ENCODE results near the gene ATAD3B.

The ATAD3B gene

GRCh38 chr1:1471389-1472052 is at the start of gene ATAD3B (continued):
- TF ChIP-seq, protein P1, sequence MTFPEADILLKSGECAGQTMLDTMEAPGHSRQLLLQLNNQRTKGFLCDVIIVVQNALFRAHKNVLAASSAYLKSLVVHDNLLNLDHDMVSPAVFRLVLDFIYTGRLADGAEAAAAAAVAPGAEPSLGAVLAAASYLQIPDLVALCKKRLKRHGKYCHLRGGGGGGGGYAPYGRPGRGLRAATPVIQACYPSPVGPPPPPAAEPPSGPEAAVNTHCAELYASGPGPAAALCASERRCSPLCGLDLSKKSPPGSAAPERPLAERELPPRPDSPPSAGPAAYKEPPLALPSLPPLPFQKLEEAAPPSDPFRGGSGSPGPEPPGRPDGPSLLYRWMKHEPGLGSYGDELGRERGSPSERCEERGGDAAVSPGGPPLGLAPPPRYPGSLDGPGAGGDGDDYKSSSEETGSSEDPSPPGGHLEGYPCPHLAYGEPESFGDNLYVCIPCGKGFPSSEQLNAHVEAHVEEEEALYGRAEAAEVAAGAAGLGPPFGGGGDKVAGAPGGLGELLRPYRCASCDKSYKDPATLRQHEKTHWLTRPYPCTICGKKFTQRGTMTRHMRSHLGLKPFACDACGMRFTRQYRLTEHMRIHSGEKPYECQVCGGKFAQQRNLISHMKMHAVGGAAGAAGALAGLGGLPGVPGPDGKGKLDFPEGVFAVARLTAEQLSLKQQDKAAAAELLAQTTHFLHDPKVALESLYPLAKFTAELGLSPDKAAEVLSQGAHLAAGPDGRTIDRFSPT (tag by site-specific recombination; IDR thresholded peaks at IDR 0.05), result no peak
- TF ChIP-seq SCRT2 (tag by site-specific recombination; IDR thresholded peaks at IDR 0.05), result no peak
- TF ChIP-seq ZNF558 (tag by site-specific recombination; IDR thresholded peaks at IDR 0.05), result no peak
- no peak for TF ChIP-seq ZNF626 (tag by site-specific recombination; IDR thresholded peaks at IDR 0.05)
- no peak for TF ChIP-seq ZNF510 (tag by site-specific recombination; IDR thresholded peaks at IDR 0.05; ENCODE audit: insufficient replicate concordance)
- TF ChIP-seq ZSCAN16 (tag by site-specific recombination; IDR thresholded peaks at IDR 0.05), result no peak
- no peak for TF ChIP-seq ZNF677 (tag by site-specific recombination; IDR thresholded peaks at IDR 0.05)
- no peak for TF ChIP-seq ZNF48 (tag by site-specific recombination; IDR thresholded peaks at IDR 0.05)
- TF ChIP-seq ZNF121 (tag by site-specific recombination; IDR thresholded peaks at IDR 0.05), result no peak
- TF ChIP-seq ZNF311 (tag by site-specific recombination; IDR thresholded peaks at IDR 0.05; ENCODE audit: borderline replicate concordance), result no peak
- TF ChIP-seq ZNF76 (tag by site-specific recombination; IDR thresholded peaks at IDR 0.05; ENCODE audit: borderline replicate concordance, low read depth), result peak; percentile 67; the same call in 1 of the 2 replicates
- no peak for TF ChIP-seq ZNF350 (tag by site-specific recombination; IDR thresholded peaks at IDR 0.05)
- TF ChIP-seq, protein P2, sequence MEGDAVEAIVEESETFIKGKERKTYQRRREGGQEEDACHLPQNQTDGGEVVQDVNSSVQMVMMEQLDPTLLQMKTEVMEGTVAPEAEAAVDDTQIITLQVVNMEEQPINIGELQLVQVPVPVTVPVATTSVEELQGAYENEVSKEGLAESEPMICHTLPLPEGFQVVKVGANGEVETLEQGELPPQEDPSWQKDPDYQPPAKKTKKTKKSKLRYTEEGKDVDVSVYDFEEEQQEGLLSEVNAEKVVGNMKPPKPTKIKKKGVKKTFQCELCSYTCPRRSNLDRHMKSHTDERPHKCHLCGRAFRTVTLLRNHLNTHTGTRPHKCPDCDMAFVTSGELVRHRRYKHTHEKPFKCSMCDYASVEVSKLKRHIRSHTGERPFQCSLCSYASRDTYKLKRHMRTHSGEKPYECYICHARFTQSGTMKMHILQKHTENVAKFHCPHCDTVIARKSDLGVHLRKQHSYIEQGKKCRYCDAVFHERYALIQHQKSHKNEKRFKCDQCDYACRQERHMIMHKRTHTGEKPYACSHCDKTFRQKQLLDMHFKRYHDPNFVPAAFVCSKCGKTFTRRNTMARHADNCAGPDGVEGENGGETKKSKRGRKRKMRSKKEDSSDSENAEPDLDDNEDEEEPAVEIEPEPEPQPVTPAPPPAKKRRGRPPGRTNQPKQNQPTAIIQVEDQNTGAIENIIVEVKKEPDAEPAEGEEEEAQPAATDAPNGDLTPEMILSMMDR (tag by site-specific recombination; IDR thresholded peaks at IDR 0.05), result no peak; the same call in 1 of the 2 replicates
- no peak for TF ChIP-seq TRIM28 (IDR thresholded peaks at IDR 0.05; ENCODE audit: borderline replicate concordance, low read length)
- TF ChIP-seq GFI1B (tag by site-specific recombination; IDR thresholded peaks at IDR 0.05), result no peak
- TF ChIP-seq ZNF660 (tag by site-specific recombination; IDR thresholded peaks at IDR 0.05), result 0 out of 2 replicates have a peak, but pooled peaks have one; percentile 58
- TF ChIP-seq, protein P3, sequence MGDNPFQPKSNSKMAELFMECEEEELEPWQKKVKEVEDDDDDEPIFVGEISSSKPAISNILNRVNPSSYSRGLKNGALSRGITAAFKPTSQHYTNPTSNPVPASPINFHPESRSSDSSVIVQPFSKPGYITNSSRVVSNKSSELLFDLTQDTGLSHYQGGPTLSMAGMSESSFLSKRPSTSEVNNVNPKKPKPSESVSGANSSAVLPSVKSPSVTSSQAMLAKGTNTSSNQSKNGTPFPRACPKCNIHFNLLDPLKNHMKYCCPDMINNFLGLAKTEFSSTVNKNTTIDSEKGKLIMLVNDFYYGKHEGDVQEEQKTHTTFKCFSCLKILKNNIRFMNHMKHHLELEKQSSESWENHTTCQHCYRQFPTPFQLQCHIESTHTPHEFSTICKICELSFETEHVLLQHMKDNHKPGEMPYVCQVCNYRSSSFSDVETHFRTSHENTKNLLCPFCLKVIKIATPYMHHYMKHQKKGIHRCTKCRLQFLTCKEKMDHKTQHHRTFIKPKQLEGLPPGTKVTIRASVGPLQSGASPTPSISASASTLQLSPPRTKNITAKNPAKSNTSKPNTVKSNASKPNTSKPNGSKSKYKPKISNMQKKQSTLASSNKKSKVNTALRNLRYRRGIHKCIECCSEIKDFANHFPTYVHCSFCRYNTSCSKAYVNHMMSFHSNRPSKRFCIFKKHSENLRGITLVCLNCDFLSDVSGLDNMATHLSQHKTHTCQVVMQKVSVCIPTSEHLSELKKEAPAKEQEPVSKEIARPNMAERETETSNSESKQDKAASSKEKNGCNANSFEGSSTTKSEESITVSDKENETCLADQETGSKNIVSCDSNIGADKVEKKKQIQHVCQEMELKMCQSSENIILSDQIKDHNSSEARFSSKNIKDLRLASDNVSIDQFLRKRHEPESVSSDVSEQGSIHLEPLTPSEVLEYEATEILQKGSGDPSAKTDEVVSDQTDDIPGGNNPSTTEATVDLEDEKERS (tag by site-specific recombination; IDR thresholded peaks at IDR 0.05), result no peak
- no peak for TF ChIP-seq ZNF148 (tag by site-specific recombination; IDR thresholded peaks at IDR 0.05; ENCODE audit: borderline replicate concordance)
- TF ChIP-seq ZBTB1 (tag by site-specific recombination; IDR thresholded peaks at IDR 0.05), result no peak
- TF ChIP-seq MYNN (tag by site-specific recombination; IDR thresholded peaks at IDR 0.05; ENCODE audit: borderline replicate concordance), result no peak
- TF ChIP-seq ZNF416 (tag by site-specific recombination; IDR thresholded peaks at IDR 0.05), result no peak
- no peak for TF ChIP-seq ZNF560 (tag by site-specific recombination; IDR thresholded peaks at IDR 0.05; ENCODE audit: borderline replicate concordance)
- TF ChIP-seq ZNF423 (tag by site-specific recombination; IDR thresholded peaks at IDR 0.05), result no peak
- no peak for TF ChIP-seq ZBTB48 (tag by site-specific recombination; IDR thresholded peaks at IDR 0.05)
- TF ChIP-seq ZNF324 (tag by site-specific recombination; IDR thresholded peaks at IDR 0.05), result 0 out of 2 replicates have a peak, but pooled peaks have one; percentile 26
- peak; percentile 50; the same call in 1 of the 2 replicates for TF ChIP-seq GLIS1 (tag by site-specific recombination; IDR thresholded peaks at IDR 0.05)
- TF ChIP-seq ZNF184 (tag by site-specific recombination; IDR thresholded peaks at IDR 0.05), result no peak

Measured in HEK293 (cell line).